RWPE2 (cell line): ENCODE measurements around the gene NKD2.

Experiments used
- ATAC-seq: fragments of 200-7000 bp; cut with Tn5 transposase; 3 replicates; pipeline ENCODE4 v1.9.1; 2021; ENCODE audit warnings: low read depth
- DNase-seq: peaks from one replicate; pipeline ENCODE4 v3.0.0-alpha.2; 2020; ENCODE audit warnings: low spot score
- H3K27ac ChIP-seq: fragments of 450-650 bp; 2 replicates; pipeline ENCODE4 v1.5.1; 2017; ENCODE audit warnings: mild to moderate bottlenecking; ENCODE audit not compliant: poor library complexity, severe bottlenecking
- H3K27me3 ChIP-seq: fragments of 250-450 bp; sonication (Bioruptor Pico); 2 replicates; pipeline ENCODE4 v1.5.1; 2021; ENCODE audit warnings: mild to moderate bottlenecking, moderate library complexity; ENCODE audit not compliant: insufficient read depth, poor library complexity, severe bottlenecking
- H3K36me3 ChIP-seq: fragments of 250-450 bp; sonication (Bioruptor Pico); 2 replicates; pipeline ENCODE4 v1.5.1; 2020; ENCODE audit warnings: low read depth, mild to moderate bottlenecking, moderate library complexity
- H3K4me1 ChIP-seq: fragments of 250-450 bp; sonication (Bioruptor Pico); 2 replicates; pipeline ENCODE4 v1.5.1; 2021; ENCODE audit warnings: mild to moderate bottlenecking, moderate library complexity; ENCODE audit not compliant: insufficient read depth, poor library complexity, severe bottlenecking
- H3K4me3 ChIP-seq: fragments of 250-450 bp; sonication (Bioruptor Pico); 2 replicates; pipeline ENCODE4 v1.5.1; 2021; ENCODE audit warnings: mild to moderate bottlenecking, moderate library complexity; ENCODE audit not compliant: severe bottlenecking
- H3K9me3 ChIP-seq: fragments of 250-450 bp; sonication (Bioruptor Pico); 2 replicates; pipeline ENCODE4 v1.5.1; 2021; ENCODE audit warnings: mild to moderate bottlenecking, moderate library complexity; ENCODE audit not compliant: severe bottlenecking
- CTCF ChIP-seq: fragments of 450-650 bp; IDR thresholded peaks from one replicate; pipeline ENCODE4 v1.5.1; 2017; ENCODE audit warnings: mild to moderate bottlenecking, moderate library complexity; ENCODE audit not compliant: poor library complexity, severe bottlenecking

NKD2 gene

GRCh38 chr5:1068895-1069719, 60.5 kb downstream of the NKD2 start:
- ATAC-seq: no peak
- no peaks in the 10 kb centered on the region for H3K4me1 ChIP-seq
- no peak overlapping the region for H3K4me3 ChIP-seq
- H3K27ac ChIP-seq: no peak overlapping the region
- H3K9me3 ChIP-seq: no peaks in the 10 kb centered on the region
- no peak for TF ChIP-seq CTCF
- DNase-seq: no peak
- no peaks in the 10 kb centered on the region; the same call in 1 of the 2 replicates for H3K36me3 ChIP-seq
- no peaks in the 10 kb centered on the region for H3K27me3 ChIP-seq

GRCh38 chr5:1069720-1070088, 61.1 kb downstream of the NKD2 start:
- TF ChIP-seq CTCF: no peak
- H3K9me3 ChIP-seq: no peaks in the 10 kb centered on the region
- H3K36me3 ChIP-seq: no peaks in the 10 kb centered on the region; the same call in 1 of the 2 replicates
- ATAC-seq (no peak), DNase-seq (no peak)
- H3K4me3 ChIP-seq: no peak overlapping the region
- H3K27me3 ChIP-seq: no peaks in the 10 kb centered on the region
- no peaks in the 10 kb centered on the region for H3K4me1 ChIP-seq
- H3K27ac ChIP-seq: no peak overlapping the region

GRCh38 chr5:1073239-1074102, 64.9 kb downstream of the NKD2 start:
- Histone ChIP-seq H3K27ac (no peak overlapping the region), H3K27me3 (no peaks in the 10 kb centered on the region), H3K36me3 (no peaks in the 10 kb centered on the region; the same call in 1 of the 2 replicates), H3K4me1 (no peaks in the 10 kb centered on the region), H3K4me3 (no peak overlapping the region), H3K9me3 (no peaks in the 10 kb centered on the region)
- no peak for ATAC-seq
- DNase-seq: no peak
- TF ChIP-seq CTCF: no peak

- no peaks in the 10 kb centered on the region for H3K27me3 ChIP-seq
- no peak for DNase-seq
- H3K27ac ChIP-seq: no peak overlapping the region
- H3K4me3 ChIP-seq: no peak overlapping the region
- H3K9me3 ChIP-seq: no peaks in the 10 kb centered on the region
- H3K36me3 ChIP-seq: no peaks in the 10 kb centered on the region; the same call in 1 of the 2 replicates
- ATAC-seq: no peak
- no peaks in the 10 kb centered on the region for H3K4me1 ChIP-seq
- no peak for TF ChIP-seq CTCF
These were observed 65.6 kb downstream of the NKD2 start for GRCh38 chr5:1074226-1074625.
